HCT116 (cell line): ENCODE data around the gene DLEC1. TPM values are rescaled to one million over a fixed set of nuclear protein-coding genes. Genes with fewer than 3 reads are reported as not detected.

Source experiments
- ATAC-seq: fragments of 200-7000 bp; cut with Tn5 transposase; 2 replicates; pipeline ENCODE4 v1.9.1; 2020; ENCODE audit warnings: mild to moderate bottlenecking, moderate library complexity
- BruUV-seq: library from RNA; stranded (reverse); fragments of 400-500 nt; replicated peaks from 2 replicates; lab custom pipeline; 2021; lab: Mats Ljungman, UMichigan
- CTCF ChIA-PET: fragments of 300-600 bp; sonication (Branson Sonifier 250); formaldehyde crosslinking; loops from one replicate; lab custom pipeline; 2021; ENCODE audit warnings: antibody characterized with exemption; lab: Charles Lee
- POLR2A ChIA-PET: fragments of 300-600, 350-600 bp; sonication (Branson Sonifier 250); formaldehyde crosslinking; loops from one replicate; lab custom pipeline; 2021; ENCODE audit warnings: antibody characterized with exemption; lab: Charles Lee
- RAD21 ChIA-PET, 2 experiments: fragments of 300-600 bp; sonication (Branson Sonifier 250); formaldehyde crosslinking; loops; one replicate each; lab custom pipeline; 2023; ENCODE audit warnings: low total read pairs in 2 of 2; ENCODE audit not compliant: uncharacterized antibody in 2 of 2, unreplicated experiment in 2 of 2, low non-redundant PET in 1 of 2; lab: Charles Lee
- DNase-seq: peaks from one replicate; pipeline ENCODE4 v3.0.0-alpha.2; 2010; ENCODE audit warnings: low read depth, low spot score
- H2AFZ ChIP-seq: fragments of 200-600 bp; shearing (Covaris generic), sonication (generic); 2 replicates; pipeline ENCODE4 v1.6.1; 2017; ENCODE audit warnings: low read depth, mixed run types, mixed read lengths, antibody characterized with exemption, low read length; ENCODE audit not compliant: poor library complexity, severe bottlenecking
- H3K27ac ChIP-seq: 2 replicates; pipeline ENCODE4 v1.5.1; 2012; ENCODE audit warnings: low read depth, low read length
- H3K27me3 ChIP-seq: fragments of 200-600 bp; sonication (generic); 2 replicates; pipeline ENCODE4 v1.6.1; 2016; ENCODE audit warnings: mixed run types, low read length, mixed read lengths; ENCODE audit not compliant: insufficient read depth
- H3K36me3 ChIP-seq, 2 experiments: fragments of 200-500 bp in 1 of 2; fragments of 200-600 bp in 1 of 2; sonication (Bioruptor generic) in 1 of 2; sonication (generic) in 1 of 2; 2 replicates each; pipeline versions ENCODE4 v1.5.1 to v1.6.1; 2014 to 2016; ENCODE audit warnings: low read length in 2 of 2, inconsistent platforms in 1 of 2, mixed read lengths in 1 of 2, mixed run types in 1 of 2; ENCODE audit not compliant: insufficient read depth in 2 of 2, control insufficient read depth in 1 of 2
- H3K4me1 ChIP-seq, 2 experiments: fragments of 200-600 bp in 1 of 2; sonication (generic) in 1 of 2; 2 replicates each; pipeline versions ENCODE4 v1.5.1 to v1.6.1; 2012 to 2017; ENCODE audit warnings: low read length in 2 of 2, inconsistent platforms in 1 of 2, mild to moderate bottlenecking in 1 of 2, mixed read lengths in 1 of 2, mixed run types in 1 of 2, moderate library complexity in 1 of 2; ENCODE audit not compliant: insufficient read depth in 2 of 2, control insufficient read depth in 1 of 2
- H3K4me2 ChIP-seq: fragments of 200-600 bp; sonication (generic); 2 replicates; pipeline ENCODE4 v1.6.1; 2017; ENCODE audit warnings: mixed run types, low read length, mixed read lengths
- H3K4me3 ChIP-seq, 2 experiments: fragments of 200-600 bp in 1 of 2; sonication (generic) in 1 of 2; replicated peaks in 1 of 2; 2 replicates each; pipeline ENCODE4 v1.5.1; 2011 to 2016; ENCODE audit warnings: low read length in 2 of 2, control low read depth in 1 of 2, low read depth in 1 of 2, mild to moderate bottlenecking in 1 of 2, mixed read lengths in 1 of 2, mixed run types in 1 of 2
- H3K79me2 ChIP-seq: fragments of 200-600 bp; sonication (generic); 2 replicates; pipeline ENCODE4 v1.6.1; 2017; ENCODE audit warnings: mild to moderate bottlenecking, mixed run types, low read length, moderate library complexity, mixed read lengths; ENCODE audit not compliant: insufficient read depth
- H3K9ac ChIP-seq: fragments of 200-600 bp; sonication (generic); 2 replicates; pipeline ENCODE4 v1.6.1; 2016; ENCODE audit warnings: low read length, mixed read lengths
- H3K9me2 ChIP-seq: fragments of 200-600 bp; sonication (generic), shearing (Covaris generic); 2 replicates; pipeline ENCODE4 v1.6.1; 2017; ENCODE audit warnings: mixed run types, mild to moderate bottlenecking, moderate library complexity; ENCODE audit not compliant: insufficient read depth
- H3K9me3 ChIP-seq, 2 experiments: fragments of 200-500 bp in 1 of 2; fragments of 200-600 bp in 1 of 2; sonication (Bioruptor generic) in 1 of 2; sonication (generic) in 1 of 2; 2 replicates each; pipeline ENCODE4 v1.6.1; 2014 to 2017; ENCODE audit warnings: low read length in 2 of 2, mixed read lengths in 2 of 2, inconsistent platforms in 1 of 2, low read depth in 1 of 2, mild to moderate bottlenecking in 1 of 2, mixed run types in 1 of 2, moderate library complexity in 1 of 2; ENCODE audit not compliant: control insufficient read depth in 1 of 2, insufficient read depth in 1 of 2
- H4K20me1 ChIP-seq: fragments of 200-600 bp; sonication (generic), shearing (Covaris generic); 2 replicates; pipeline ENCODE4 v1.6.1; 2017; ENCODE audit warnings: mixed run types, mild to moderate bottlenecking, moderate library complexity; ENCODE audit not compliant: insufficient read depth
- ATF3 ChIP-seq: IDR thresholded peaks from 2 replicates; pipeline ENCODE4 v1.6.1; 2012
- CEBPB ChIP-seq: IDR thresholded peaks from 2 replicates; pipeline ENCODE4 v1.6.1; 2012; ENCODE audit warnings: low read depth
- CTCF ChIP-seq, 3 experiments: fragments of 200-600 bp in 1 of 3; sonication (generic) in 1 of 3; IDR thresholded peaks in 2 of 3; conservative IDR thresholded peaks in 1 of 3; 2 replicates each; pipeline ENCODE4 v1.5.1; 2012 to 2017; ENCODE audit warnings: low read depth in 2 of 3, low read length in 2 of 3, antibody characterized with exemption in 1 of 3, borderline replicate concordance in 1 of 3, control low read depth in 1 of 3, mild to moderate bottlenecking in 1 of 3, mixed read lengths in 1 of 3, mixed run types in 1 of 3, moderate library complexity in 1 of 3; ENCODE audit not compliant: insufficient read depth in 1 of 3
- EZH2phosphoT487 ChIP-seq: fragments of 200-600 bp; IDR thresholded peaks from 2 replicates; pipeline ENCODE4 v1.6.1; 2018; ENCODE audit warnings: antibody characterized with exemption, borderline replicate concordance
- FOSL1 ChIP-seq: IDR thresholded peaks from 2 replicates; pipeline ENCODE4 v1.6.1; 2012; ENCODE audit warnings: low read depth
- JUND ChIP-seq: IDR thresholded peaks from 2 replicates; pipeline ENCODE4 v1.6.1; 2012
- MAX ChIP-seq: IDR thresholded peaks from 2 replicates; pipeline ENCODE4 v1.6.1; 2012
- POLR2A ChIP-seq: IDR thresholded peaks from 2 replicates; pipeline ENCODE4 v1.7.0; 2011; ENCODE audit warnings: borderline replicate concordance; ENCODE audit not compliant: insufficient read depth, insufficient read length; ENCODE audit errors: extremely low read depth
- POLR2AphosphoS5 ChIP-seq: IDR thresholded peaks from 2 replicates; pipeline ENCODE4 v1.6.1; 2011; ENCODE audit warnings: mild to moderate bottlenecking, low read depth, low read length, moderate library complexity
- RAD21 ChIP-seq: IDR thresholded peaks from 2 replicates; pipeline ENCODE4 v1.6.1; 2012; ENCODE audit warnings: low read depth, mild to moderate bottlenecking
- REST ChIP-seq: IDR thresholded peaks from 2 replicates; pipeline ENCODE4 v1.6.1; 2012; ENCODE audit warnings: low read depth
- SIN3A ChIP-seq: IDR thresholded peaks from 2 replicates; pipeline ENCODE4 v1.6.1; 2012; ENCODE audit warnings: low read depth
- SP1 ChIP-seq: IDR thresholded peaks from 2 replicates; pipeline ENCODE4 v1.6.1; 2012; ENCODE audit warnings: low read depth
- SRF ChIP-seq: IDR thresholded peaks from 2 replicates; pipeline ENCODE4 v1.6.1; 2012; ENCODE audit warnings: low read depth
- TCF7L2 ChIP-seq: IDR thresholded peaks from 2 replicates; pipeline ENCODE4 v1.7.0; 2011; ENCODE audit warnings: borderline replicate concordance, inconsistent platforms; ENCODE audit not compliant: insufficient read depth, insufficient read length; ENCODE audit errors: extremely low read depth
- ZBTB33 ChIP-seq: IDR thresholded peaks from 2 replicates; pipeline ENCODE4 v1.6.1; 2011; ENCODE audit warnings: mild to moderate bottlenecking, low read length, moderate library complexity; ENCODE audit not compliant: insufficient replicate concordance; ENCODE audit errors: extremely low read depth
- ZFX ChIP-seq: fragments of 450-650 bp; IDR thresholded peaks from 2 replicates; pipeline ENCODE4 v1.6.1; 2017
- ZNF274 ChIP-seq: fragments of 200-500 bp; sonication (Bioruptor generic); IDR thresholded peaks from 2 replicates; pipeline ENCODE4 v1.6.1; 2014; ENCODE audit warnings: mild to moderate bottlenecking, low read depth, low read length, inconsistent platforms
- intact Hi-C: fragments of 100-400 bp; cut with micrococcal nuclease; formaldehyde crosslinking; loops from 2 replicates; pipeline ENCODE4 v1.10.0; 2022
- total RNA-seq: library from RNA; stranded (reverse); gene quantifications from one replicate; pipeline ENCODE4 v1.2.1, GENCODE V29; 2021; ENCODE audit not compliant: unreplicated experiment

The DLEC1 gene
- total RNA-seq, 1 experiment from 2014 or later: 0.61 TPM

GRCh38 chr3:38136777-38137614, 98.0 kb downstream of the DLEC1 start, which contains the start of gene ACAA1:
Gene ACAA1, minus strand, starts transcription at chr3:38137127. Its CDS starts 92 bp downstream, at chr3:38137035.
- RAD21 ChIA-PET: interaction anchor here in 1 of 2 experiments (1.1 kb wide), 1 partner anchor 28 kb away, joined by 3 read pairs; the partner anchor contains the start of gene OXSR1
- ATAC-seq: peak; percentile 92
- peak within 1 kb of the TSS; percentile 91 for H3K4me2 ChIP-seq
- H2AFZ ChIP-seq: no peak within 1 kb of the TSS
- H3K79me2 ChIP-seq: peaks cover 12% of the 10 kb centered on the region
- H3K9me2 ChIP-seq: no peaks in the 10 kb centered on the region
- H3K9ac ChIP-seq: peak within 1 kb of the TSS; percentile 76
- peak within 1 kb of the TSS; percentile 87 to 91 for H3K4me3 ChIP-seq
- BruUV-seq: no TSS peak
- peaks cover 36 to 70% of the 10 kb centered on the region in 2 experiments for H3K4me1 ChIP-seq
- POLR2A ChIA-PET: interaction anchor here (0.7 to 1.4 kb wide), 10 partner anchors 9 to 209 kb away, joined by 3 to 19 read pairs (median 4); partner anchors contain the start of genes OXSR1 and XYLB
- CTCF ChIA-PET: interaction anchor here (0.7 to 1.6 kb wide), 6 partner anchors 20 to 360 kb away, joined by 3 to 6 read pairs (median 4); partner anchors contain the start of genes OXSR1 and XYLB
- H3K27ac ChIP-seq: peak within 1 kb of the TSS; percentile 75
- peaks cover 0 to 4% of the 10 kb centered on the region in 2 experiments; a peak in 1 of 4 replicates for H3K36me3 ChIP-seq
- H3K27me3 ChIP-seq: no peaks in the 10 kb centered on the region
- no peaks in the 10 kb centered on the region for H3K9me3 ChIP-seq
- peak; percentile 98 for DNase-seq
- intact Hi-C loops: loop anchor here (2.0 to 10.0 kb wide), 2 partner anchors 28 to 318 kb away; partner anchors contain the start of genes ACVR2B and OXSR1
- no peaks in the 10 kb centered on the region for H4K20me1 ChIP-seq
- no peak for TF ChIP-seq FOSL1
- TF ChIP-seq EZH2phosphoT487: no peak
- TF ChIP-seq ZFX: peak; percentile 89
- peak; percentile 89 for TF ChIP-seq POLR2A
- TF ChIP-seq POLR2AphosphoS5: peak; percentile 98
- no peak for TF ChIP-seq MAX
- TF ChIP-seq SP1: no peak
- TF ChIP-seq JUND: no peak
- no peak for TF ChIP-seq CEBPB
- TF ChIP-seq SIN3A: no peak
- TF ChIP-seq RAD21: no peak
- TF ChIP-seq ATF3: no peak
- TF ChIP-seq ZNF274: no peak
- TF ChIP-seq SRF: no peak
- TF ChIP-seq CTCF (IDR thresholded peaks at IDR 0.05 in 2 of 3, conservative IDR thresholded peaks at IDR 0.05 in 1 of 3; ENCODE audit: borderline replicate concordance in 1 of 3, insufficient read depth in 1 of 3, low read depth in 2 of 3, low read length in 2 of 3): no peak
- no peak for TF ChIP-seq REST
- peak; percentile 54 for TF ChIP-seq TCF7L2
- no peak for TF ChIP-seq ZBTB33
